ENCODE data around the gene RAP2C.

RAP2C gene

GRCh38 chrX:132173647-132174046 is 45.6 kb downstream of the RAP2C start (continued):
- TF ChIP-seq ZBTB48 (tag by site-specific recombination; IDR thresholded peaks at IDR 0.05), result no peak
- no peak for TF ChIP-seq ZNF670 (tag by site-specific recombination; IDR thresholded peaks at IDR 0.05; ENCODE audit: low read depth)
- no peak for TF ChIP-seq ZNF184 (tag by site-specific recombination; IDR thresholded peaks at IDR 0.05)
- TF ChIP-seq ZNF248 (tag by site-specific recombination; IDR thresholded peaks at IDR 0.05), result no peak
- TF ChIP-seq, protein P1, sequence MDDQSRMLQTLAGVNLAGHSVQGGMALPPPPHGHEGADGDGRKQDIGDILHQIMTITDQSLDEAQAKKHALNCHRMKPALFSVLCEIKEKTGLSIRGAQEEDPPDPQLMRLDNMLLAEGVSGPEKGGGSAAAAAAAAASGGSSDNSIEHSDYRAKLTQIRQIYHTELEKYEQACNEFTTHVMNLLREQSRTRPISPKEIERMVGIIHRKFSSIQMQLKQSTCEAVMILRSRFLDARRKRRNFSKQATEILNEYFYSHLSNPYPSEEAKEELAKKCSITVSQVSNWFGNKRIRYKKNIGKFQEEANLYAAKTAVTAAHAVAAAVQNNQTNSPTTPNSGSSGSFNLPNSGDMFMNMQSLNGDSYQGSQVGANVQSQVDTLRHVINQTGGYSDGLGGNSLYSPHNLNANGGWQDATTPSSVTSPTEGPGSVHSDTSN (CRISPR knock-in tag; IDR thresholded peaks at IDR 0.05), result no peak
- TF ChIP-seq ZNF223 (tag by site-specific recombination; IDR thresholded peaks at IDR 0.05), result no peak

GRCh38 chrX:132171881-132172280 is 47.4 kb downstream of the RAP2C start:
- POLR2A ChIA-PET, result no interaction called here
- H3K27ac ChIP-seq (ENCODE audit: extremely low read depth, low read depth, low read length), result no peak overlapping the region
- CTCF ChIA-PET, result interaction anchor here (0.6 kb wide), 1 partner anchor 18 kb away, joined by 3 read pairs; no protein-coding TSS in a partner anchor

GRCh38 chrX:132171478-132171877 is 47.8 kb downstream of the RAP2C start:
- H3K4me1 ChIP-seq (ENCODE audit: control insufficient read depth, insufficient read depth, low read length), result peaks cover 3% of the 10 kb centered on the region; the same call in 1 of the 2 replicates
- H3K36me3 ChIP-seq (ENCODE audit: control insufficient read depth in 2 of 2, insufficient read depth in 1 of 2, low read length in 2 of 2), result no peaks in the 10 kb centered on the region
- no peak overlapping the region for H3K27ac ChIP-seq (ENCODE audit: extremely low read depth, low read depth, low read length)
- H3K9me3 ChIP-seq (ENCODE audit: control insufficient read depth, insufficient read depth, low read depth, low read length), result no peaks in the 10 kb centered on the region; the same call in 1 of the 2 replicates
- no peak overlapping the region for H3K4me3 ChIP-seq (ENCODE audit: low read depth, low read length)
- CTCF ChIA-PET, result interaction anchor here (0.6 to 0.9 kb wide), 2 partner anchors 18 to 79 kb away, joined by 3 read pairs; no protein-coding TSS in a partner anchor
- POLR2A ChIA-PET, result no interaction called here
- TF ChIP-seq, protein P2, sequence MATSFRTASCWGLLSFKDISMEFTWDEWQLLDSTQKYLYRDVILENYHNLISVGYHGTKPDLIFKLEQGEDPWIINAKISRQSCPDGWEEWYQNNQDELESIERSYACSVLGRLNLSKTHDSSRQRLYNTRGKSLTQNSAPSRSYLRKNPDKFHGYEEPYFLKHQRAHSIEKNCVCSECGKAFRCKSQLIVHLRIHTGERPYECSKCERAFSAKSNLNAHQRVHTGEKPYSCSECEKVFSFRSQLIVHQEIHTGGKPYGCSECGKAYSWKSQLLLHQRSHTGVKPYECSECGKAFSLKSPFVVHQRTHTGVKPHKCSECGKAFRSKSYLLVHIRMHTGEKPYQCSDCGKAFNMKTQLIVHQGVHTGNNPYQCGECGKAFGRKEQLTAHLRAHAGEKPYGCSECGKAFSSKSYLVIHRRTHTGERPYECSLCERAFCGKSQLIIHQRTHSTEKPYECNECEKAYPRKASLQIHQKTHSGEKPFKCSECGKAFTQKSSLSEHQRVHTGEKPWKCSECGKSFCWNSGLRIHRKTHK (tag by site-specific recombination; IDR thresholded peaks at IDR 0.05), result 0 out of 2 replicates have a peak, but pooled peaks have one; percentile 6
- no peak for TF ChIP-seq ZNF354C (tag by site-specific recombination; IDR thresholded peaks at IDR 0.05; ENCODE audit: borderline replicate concordance, low read depth)

More at GRCh38 chrX:132171881-132172280, 47.4 kb downstream of the RAP2C start:
- Histone ChIP-seq H3K4me3 (ENCODE audit: low read depth, low read length) (no peak overlapping the region), H3K36me3 (ENCODE audit: control insufficient read depth in 2 of 2, insufficient read depth in 1 of 2, low read length in 2 of 2) (no peaks in the 10 kb centered on the region), H3K4me1 (ENCODE audit: control insufficient read depth, insufficient read depth, low read length) (peaks cover 3% of the 10 kb centered on the region; the same call in 1 of the 2 replicates), H3K9me3 (ENCODE audit: control insufficient read depth, insufficient read depth, low read depth, low read length) (no peaks in the 10 kb centered on the region; the same call in 1 of the 2 replicates)
- TF ChIP-seq ZNF776 (tag by site-specific recombination; IDR thresholded peaks at IDR 0.05; ENCODE audit: borderline replicate concordance) (no peak), ZBTB21 (tag by site-specific recombination; IDR thresholded peaks at IDR 0.05) (no peak), ZNF221 (tag by site-specific recombination; IDR thresholded peaks at IDR 0.05; ENCODE audit: borderline replicate concordance) (no peak), MEIS1 (CRISPR knock-in tag; IDR thresholded peaks at IDR 0.05; ENCODE audit: borderline replicate concordance) (no peak)
- TF ChIP-seq, protein P3, sequence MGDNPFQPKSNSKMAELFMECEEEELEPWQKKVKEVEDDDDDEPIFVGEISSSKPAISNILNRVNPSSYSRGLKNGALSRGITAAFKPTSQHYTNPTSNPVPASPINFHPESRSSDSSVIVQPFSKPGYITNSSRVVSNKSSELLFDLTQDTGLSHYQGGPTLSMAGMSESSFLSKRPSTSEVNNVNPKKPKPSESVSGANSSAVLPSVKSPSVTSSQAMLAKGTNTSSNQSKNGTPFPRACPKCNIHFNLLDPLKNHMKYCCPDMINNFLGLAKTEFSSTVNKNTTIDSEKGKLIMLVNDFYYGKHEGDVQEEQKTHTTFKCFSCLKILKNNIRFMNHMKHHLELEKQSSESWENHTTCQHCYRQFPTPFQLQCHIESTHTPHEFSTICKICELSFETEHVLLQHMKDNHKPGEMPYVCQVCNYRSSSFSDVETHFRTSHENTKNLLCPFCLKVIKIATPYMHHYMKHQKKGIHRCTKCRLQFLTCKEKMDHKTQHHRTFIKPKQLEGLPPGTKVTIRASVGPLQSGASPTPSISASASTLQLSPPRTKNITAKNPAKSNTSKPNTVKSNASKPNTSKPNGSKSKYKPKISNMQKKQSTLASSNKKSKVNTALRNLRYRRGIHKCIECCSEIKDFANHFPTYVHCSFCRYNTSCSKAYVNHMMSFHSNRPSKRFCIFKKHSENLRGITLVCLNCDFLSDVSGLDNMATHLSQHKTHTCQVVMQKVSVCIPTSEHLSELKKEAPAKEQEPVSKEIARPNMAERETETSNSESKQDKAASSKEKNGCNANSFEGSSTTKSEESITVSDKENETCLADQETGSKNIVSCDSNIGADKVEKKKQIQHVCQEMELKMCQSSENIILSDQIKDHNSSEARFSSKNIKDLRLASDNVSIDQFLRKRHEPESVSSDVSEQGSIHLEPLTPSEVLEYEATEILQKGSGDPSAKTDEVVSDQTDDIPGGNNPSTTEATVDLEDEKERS (tag by site-specific recombination; IDR thresholded peaks at IDR 0.05), result no peak

DNA sequence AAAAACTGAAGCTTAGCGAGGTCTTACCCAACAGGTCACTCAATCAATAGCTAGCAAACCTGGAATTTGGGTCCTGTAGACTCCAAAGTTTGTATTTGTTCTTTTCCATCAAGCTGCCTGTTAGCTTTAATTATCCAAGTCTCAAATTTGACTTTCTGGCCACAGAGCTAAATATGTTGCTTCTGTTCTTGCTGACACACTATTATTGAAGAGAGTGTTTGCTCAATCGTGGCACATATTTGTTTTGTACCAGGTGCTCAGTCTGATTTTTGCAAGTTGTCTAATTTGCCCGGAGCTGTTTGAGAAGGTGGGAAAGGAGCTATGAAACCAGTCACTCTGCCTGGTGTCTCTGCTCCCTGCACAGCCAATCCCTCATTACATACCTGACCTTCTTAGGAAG is 49.7 kb downstream of the RAP2C start:
- ChIA-PET POLR2A (no interaction called here), CTCF (interaction anchor here (0.6 kb wide), 1 partner anchor 62 kb away, joined by 3 read pairs; no protein-coding TSS in a partner anchor)
- no peak overlapping the region for H3K4me3 ChIP-seq (ENCODE audit: low read depth, low read length)
- TF ChIP-seq ZNF837 (tag by site-specific recombination; IDR thresholded peaks at IDR 0.05), result no peak
- no peak for TF ChIP-seq ZNF776 (tag by site-specific recombination; IDR thresholded peaks at IDR 0.05; ENCODE audit: borderline replicate concordance)
- TF ChIP-seq GLI2 (tag by site-specific recombination; IDR thresholded peaks at IDR 0.05; ENCODE audit: borderline replicate concordance, low read depth), result no peak
- TF ChIP-seq HOXD13 (CRISPR knock-in tag; IDR thresholded peaks at IDR 0.05; ENCODE audit: borderline replicate concordance), result no peak
- no peak overlapping the region for H3K27ac ChIP-seq (ENCODE audit: extremely low read depth, low read depth, low read length)
- H3K9me3 ChIP-seq (ENCODE audit: control insufficient read depth, insufficient read depth, low read depth, low read length), result no peaks in the 10 kb centered on the region; the same call in 1 of the 2 replicates
- no peaks in the 10 kb centered on the region for H3K36me3 ChIP-seq (ENCODE audit: control insufficient read depth in 2 of 2, insufficient read depth in 1 of 2, low read length in 2 of 2)
- H3K4me1 ChIP-seq (ENCODE audit: control insufficient read depth, insufficient read depth, low read length), result peaks cover 3% of the 10 kb centered on the region; the same call in 1 of the 2 replicates

All from HEK293 (cell line).